Heart right ventricle (tissue), 16 donors: ENCODE measurements around the gene RAB36. TPM values are rescaled to one million over a fixed set of nuclear protein-coding genes. Genes with fewer than 3 reads are reported as not detected.

Source experiments
- ATAC-seq, 8 donors: fragments of 200-7000 bp; cut with Tn5 transposase; one replicate each; pipeline ENCODE4 v1.9.1; 2020; ENCODE audit warnings: mild to moderate bottlenecking in 8 of 8, moderate library complexity in 8 of 8, moderate number of reproducible peaks in 1 of 8
- DNase-seq, 2 donors: peaks; one replicate each; pipeline ENCODE4 v3.0.0-alpha.2; 2020
- H3K27ac ChIP-seq, 10 donors: fragments of 200-600 bp; sonication (generic) in 2 of 10; one replicate each; pipeline versions ENCODE4 v1.5.0 to v1.8.0; 2020 to 2022; ENCODE audit warnings: mild to moderate bottlenecking in 3 of 10
- H3K27me3 ChIP-seq, 7 donors: fragments of 200-600 bp; one replicate each; pipeline ENCODE4 v1.8.0; 2021 to 2022; ENCODE audit warnings: mild to moderate bottlenecking in 2 of 7
- H3K36me3 ChIP-seq, 9 donors: fragments of 200-600 bp; sonication (generic) in 1 of 9; one replicate each; pipeline versions ENCODE4 v1.5.0 to v1.8.0; 2020 to 2022; ENCODE audit warnings: mild to moderate bottlenecking in 2 of 9
- H3K4me1 ChIP-seq, 9 donors: fragments of 200-600 bp; sonication (generic) in 1 of 9; one replicate each; pipeline versions ENCODE4 v1.5.0 to v1.8.0; 2020 to 2022; ENCODE audit warnings: mild to moderate bottlenecking in 4 of 9
- H3K4me3 ChIP-seq, 10 donors: fragments of 200-600 bp; sonication (generic) in 2 of 10; one replicate each; pipeline versions ENCODE4 v1.5.0 to v1.8.0; 2020 to 2022; ENCODE audit warnings: mild to moderate bottlenecking in 7 of 10, moderate library complexity in 2 of 10
- H3K9me3 ChIP-seq, 11 donors: fragments of 200-600 bp in 10 of 11; sonication (generic) in 2 of 11; one replicate each; pipeline versions ENCODE4 v1.5.0 to v1.8.0; 2013 to 2022; ENCODE audit warnings: mild to moderate bottlenecking in 2 of 11, control low read depth in 1 of 11, moderate library complexity in 1 of 11
- CTCF ChIP-seq, 9 donors: fragments of 200-600 bp; sonication (generic) in 2 of 9; IDR thresholded peaks; one replicate each; pipeline versions ENCODE4 v1.5.0 to v1.8.0; 2021 to 2022; ENCODE audit warnings: antibody characterized with exemption in 9 of 9, mild to moderate bottlenecking in 5 of 9, moderate library complexity in 1 of 9
- WGBS, 2 donors: extraction: QIAGEN DNeasy Blood & Tissue Kit; methylation state at CpG; one replicate each; pipeline ENCODE4 v1.1.7; 2013; ENCODE audit warnings: inconsistent platforms in 1 of 2; 5-methylcytosine and 5-hydroxymethylcytosine counted together
- intact Hi-C, 10 donors: fragments of 100-400 bp; cut with DNase I; formaldehyde crosslinking; loops; one replicate each; pipeline versions ENCODE4 v1.11.1 to v1.14.2; 2022
- polyA plus RNA-seq, 2 donors: library from polyadenylated mRNA; stranded (reverse); fragments of 200-250 nt; gene quantifications; one replicate each; pipeline ENCODE4 v1.2.3, GENCODE V29; 2013
- total RNA-seq, 10 donors: library from RNA; stranded (reverse); fragmentation: NEBNext Ultra II Directional in 3 of 10; extraction: Animal tissue kit (Norgen Biotek cat#: 25700) in 3 of 10; gene quantifications; one replicate each; pipeline versions ENCODE4 v1.2.1 to v1.2.4, GENCODE V29; 2021 to 2023
- donor health status: Arrhythmogenic right ventricular cardiomyopathy.
- donor health status: ischemic (EF 13 %, LVEDD 7.1; RV severe dilation, severe dysfunction).
- donor health status: healthy with polysubstance abuse.
- donor health status: DM: no; HTN: yes; CAD: no.
- donor health status: DM: no; HTN: no; CAD: no.
- donor health status: ischemic (EF 25% LVEDD 6.9; RV normal size, moderate dysfunction).
- donor health status: ischemic (EF 25% LVEDD 5.7; RV mildly dilated, moderate dysfunction).
- donor health status: healthy.
- donor health status: DM: yes; HTN: yes; CAD: no.
- donor health status: Ischemic cardiomyopathy.
- donor health status: ischemic (EF 35%, LVEDD 5.7; RV mildly dilated, moderate dysfunction).
- donor health status: nonischemic (EF 11% LVEDD 7.7; RV severe dilation, severe dysfunction).
- donor health status: DM: yes; HTN: yes; CAD: no.
- donor health status: PGD.
- donor health status: ischemic (EF 29% LVEDD 5.4; RV normal size, mild dysfunction).
- donor health status: nonischemic (EF 23%, LVEDD 6.1; RV moderate dilation, normal function).

RAB36 gene
- total and polyA plus RNA-seq, 12 donors, result 0.15 to 1.00 (median 0.43) TPM

GRCh38 chr22:23109441-23109978 lies 35.8 kb upstream of the RAB36 start:
- ATAC-seq (no peak), DNase-seq (no peak)
- H3K4me3 ChIP-seq, result no peak overlapping the region
- no peak for TF ChIP-seq CTCF (IDR thresholded peaks at IDR 0.05)
- WGBS, 2 donors, result 89 to 90% methylated on average over 5 of the region's 5 CpGs
- H3K9me3 ChIP-seq, result no peaks in the 10 kb centered on the region
- peaks cover 0 to 41% (median 23%) of the 10 kb centered on the region in 9 donors for H3K4me1 ChIP-seq
- no peaks in the 10 kb centered on the region for H3K36me3 ChIP-seq
- H3K27me3 ChIP-seq, result no peaks in the 10 kb centered on the region
- intact Hi-C loops, result loop anchor here in 1 of 10 donors (5.0 kb wide), 1 partner anchor 42 kb away; no protein-coding TSS in a partner anchor
- H3K27ac ChIP-seq, result no peak overlapping the region

GRCh38 chr22:23110190-23110921 lies 34.9 kb upstream of the RAB36 start:
- peaks cover 0 to 41% (median 23%) of the 10 kb centered on the region in 9 donors for H3K4me1 ChIP-seq
- 77 to 86% methylated on average over 10 of the region's 10 CpGs for WGBS, 2 donors
- no peaks in the 10 kb centered on the region for H3K9me3 ChIP-seq
- no peak for DNase-seq
- TF ChIP-seq CTCF (IDR thresholded peaks at IDR 0.05), result no peak
- no peak overlapping the region for H3K4me3 ChIP-seq
- intact Hi-C loops, result loop anchor here in 2 of 10 donors (5.0 to 10.0 kb wide), 2 partner anchors 76 to 133 kb away; no protein-coding TSS in a partner anchor
- H3K27me3 ChIP-seq, result no peaks in the 10 kb centered on the region
- no peak for ATAC-seq
- H3K27ac ChIP-seq, result no peak overlapping the region
- H3K36me3 ChIP-seq, result no peaks in the 10 kb centered on the region

GRCh38 chr22:23110922-23111527 lies 34.3 kb upstream of the RAB36 start:
- H3K36me3 ChIP-seq, result no peaks in the 10 kb centered on the region
- intact Hi-C loops, result loop anchor here in 2 of 10 donors (5.0 to 10.0 kb wide), 2 partner anchors 76 to 134 kb away; no protein-coding TSS in a partner anchor
- WGBS, 2 donors, result 88 to 93% methylated on average over 15 of the region's 15 CpGs
- no peaks in the 10 kb centered on the region for H3K9me3 ChIP-seq
- TF ChIP-seq CTCF (IDR thresholded peaks at IDR 0.05), result no peak
- peaks cover 0 to 5% (median 0%) of the 10 kb centered on the region in 7 donors for H3K27me3 ChIP-seq
- H3K27ac ChIP-seq, result no peak overlapping the region
- DNase-seq (no peak), ATAC-seq (no peak)
- peaks cover 0 to 41% (median 23%) of the 10 kb centered on the region in 9 donors for H3K4me1 ChIP-seq
- no peak overlapping the region for H3K4me3 ChIP-seq

GRCh38 chr22:23112472-23113012 lies 32.7 kb upstream of the RAB36 start:
- Histone ChIP-seq H3K36me3 (no peaks in the 10 kb centered on the region), H3K4me1 (peaks cover 0 to 36% (median 14%) of the 10 kb centered on the region in 9 donors), H3K27me3 (peaks cover 0 to 5% (median 0%) of the 10 kb centered on the region in 7 donors), H3K27ac (no peak overlapping the region), H3K9me3 (no peaks in the 10 kb centered on the region), H3K4me3 (no peak overlapping the region)
- TF ChIP-seq CTCF (IDR thresholded peaks at IDR 0.05), result no peak
- ATAC-seq, result no peak
- intact Hi-C loops, result loop anchor here in 2 of 10 donors (5.0 to 10.0 kb wide), 2 partner anchors 78 to 135 kb away; no protein-coding TSS in a partner anchor
- WGBS, 2 donors, result 93% methylated on average over 9 of the region's 9 CpGs
- no peak for DNase-seq
